Pancreas (tissue), 10 donors: Measurements from ENCODE around the gene RAD51B. TPM values are rescaled to one million over a fixed set of nuclear protein-coding genes. Genes with fewer than 3 reads are reported as not detected.

Experiments
- ATAC-seq, 4 donors: fragments of 200-7000 bp; cut with Tn5 transposase; one replicate each; pipeline versions ENCODE4 v1.8.0 to v1.9.1; 2020; ENCODE audit warnings: mild to moderate bottlenecking in 4 of 4, moderate library complexity in 4 of 4
- DNase-seq, 6 donors: peaks; one replicate each; pipeline ENCODE4 v3.0.0-alpha.2; 2020
- FAIRE-seq: peaks from 2 replicates; lab custom pipeline; 2012; peaks lifted over from hg19 to GRCh38; lab: Jason Lieb, UNC
- H3K27ac ChIP-seq, 4 donors: fragments of 200-600 bp; sonication (generic); 1 replicate in 3 of 4; 2 replicates in 1 of 4; pipeline versions ENCODE4 v1.5.0 to v1.8.0; 2020
- H3K27me3 ChIP-seq, 4 donors: fragments of 200-600 bp; one replicate each; pipeline ENCODE4 v1.8.0; 2021
- H3K36me3 ChIP-seq, 3 donors: fragments of 200-600 bp; sonication (generic) in 1 of 3; one replicate each; pipeline versions ENCODE4 v1.5.0 to v1.8.0; 2020 to 2021
- H3K4me1 ChIP-seq, 3 donors: fragments of 200-600 bp; one replicate each; pipeline ENCODE4 v1.8.0; 2021
- H3K4me3 ChIP-seq, 4 donors: fragments of 200-600 bp; sonication (generic) in 2 of 4; one replicate each; pipeline versions ENCODE4 v1.5.0 to v1.8.0; 2020 to 2021
- H3K9me3 ChIP-seq, 4 donors: fragments of 200-600 bp; one replicate each; pipeline ENCODE4 v1.8.0; 2021
- WGBS, 2 donors: extraction: QIAGEN DNeasy Blood & Tissue Kit; methylation state at CpG; one replicate each; pipeline ENCODE4 v1.1.7; 2013; 5-methylcytosine and 5-hydroxymethylcytosine counted together
- intact Hi-C, 3 donors: fragments of 100-400 bp; cut with DNase I; formaldehyde crosslinking; loops; one replicate each; pipeline versions ENCODE4 v1.11.1 to v1.14.2; 2022
- polyA plus RNA-seq, 2 donors: library from polyadenylated mRNA; stranded (reverse); fragments of 200-250 nt; gene quantifications; one replicate each; pipeline ENCODE4 v1.2.3, GENCODE V29; 2013
- total RNA-seq, 6 donors: library from RNA; stranded (reverse); fragmentation: NEBNext Ultra II Directional in 4 of 6; extraction: Animal tissue kit (Norgen Biotek cat#: 25700) in 4 of 6; gene quantifications; one replicate each; pipeline versions ENCODE4 v1.2.1 to v1.2.4, GENCODE V29; 2021 to 2023
- TF ChIP-seq, protein P1 (sequence below), 4 donors: fragments of 200-600 bp; sonication (generic) in 3 of 4; IDR thresholded peaks; one replicate each; pipeline versions ENCODE4 v1.5.0 to v1.8.0; 2021; ENCODE audit warnings: antibody characterized with exemption in 4 of 4
- donor health status: healthy with polysubstance abuse.
- donor health status: DM: no; HTN: no; CAD: no; lungs with moderate emphysema.
- donor health status: DM: no; HTN: no; CAD: no.
- donor health status: control.
- donor health status: control.
- donor health status: Bipolar disorder and iron deficiency.
- donor health status: DM: yes; HTN: yes; CAD: no.
- donor health status: DM: no; HTN: no; CAD: no.
- donor health status: DM: no; HTN: no; CAD: no.
- donor health status: DM: yes; HTN: yes; CAD: no.

Gene RAD51B
- total and polyA plus RNA-seq, 8 donors = 1.1 to 17.3 (median 5.8) TPM

DNA sequence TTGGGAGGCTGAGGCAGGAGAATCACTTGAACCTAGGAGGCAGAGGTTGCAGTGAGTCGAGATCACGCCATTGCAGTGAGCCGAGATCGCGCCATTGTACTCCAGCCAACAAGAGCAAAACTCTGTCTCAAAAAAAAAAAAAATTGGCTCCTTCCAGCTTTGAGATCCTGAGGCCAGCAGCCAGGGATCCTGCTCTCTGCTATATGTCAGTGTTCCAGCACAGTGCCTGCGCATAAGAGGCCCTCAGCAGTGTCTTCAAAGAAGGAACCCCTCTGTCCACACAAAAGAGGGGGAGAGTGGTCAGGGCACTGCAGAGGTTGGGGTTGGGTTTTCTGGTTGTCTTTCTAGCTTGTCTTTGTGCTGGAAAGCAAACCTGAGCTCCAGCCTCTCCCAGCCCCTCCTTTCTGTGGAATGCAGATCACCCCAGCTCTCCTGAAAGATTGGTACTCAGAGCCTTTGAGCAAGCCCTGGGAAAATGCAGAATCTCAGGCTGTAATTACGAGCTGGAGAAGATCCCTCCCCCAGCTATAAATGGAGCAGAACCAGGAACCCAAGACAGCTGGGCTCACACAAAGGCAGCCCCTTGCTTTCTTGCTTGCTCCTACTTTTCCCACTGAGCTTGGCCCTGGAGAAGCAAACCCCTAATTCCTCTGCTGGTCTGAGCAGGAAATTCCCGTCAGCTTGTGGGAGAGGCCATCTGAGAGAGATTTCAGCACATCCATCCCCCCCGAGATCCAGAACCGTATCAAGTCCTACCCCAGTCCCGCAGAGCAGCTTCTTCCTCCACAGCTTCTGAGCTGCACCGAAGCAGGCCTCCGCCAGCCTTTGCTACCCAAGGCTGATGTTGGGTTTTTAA lies 767.5 kb downstream of the RAD51B start:
- Histone ChIP-seq H3K27ac (no peak overlapping the region), H3K9me3 (no peaks in the 10 kb centered on the region), H3K4me1 (peaks cover 6 to 11% (median 7%) of the 10 kb centered on the region in 3 donors), H3K36me3 (no peaks in the 10 kb centered on the region), H3K4me3 (no peak overlapping the region), H3K27me3 (no peaks in the 10 kb centered on the region)
- TF ChIP-seq, protein P1, sequence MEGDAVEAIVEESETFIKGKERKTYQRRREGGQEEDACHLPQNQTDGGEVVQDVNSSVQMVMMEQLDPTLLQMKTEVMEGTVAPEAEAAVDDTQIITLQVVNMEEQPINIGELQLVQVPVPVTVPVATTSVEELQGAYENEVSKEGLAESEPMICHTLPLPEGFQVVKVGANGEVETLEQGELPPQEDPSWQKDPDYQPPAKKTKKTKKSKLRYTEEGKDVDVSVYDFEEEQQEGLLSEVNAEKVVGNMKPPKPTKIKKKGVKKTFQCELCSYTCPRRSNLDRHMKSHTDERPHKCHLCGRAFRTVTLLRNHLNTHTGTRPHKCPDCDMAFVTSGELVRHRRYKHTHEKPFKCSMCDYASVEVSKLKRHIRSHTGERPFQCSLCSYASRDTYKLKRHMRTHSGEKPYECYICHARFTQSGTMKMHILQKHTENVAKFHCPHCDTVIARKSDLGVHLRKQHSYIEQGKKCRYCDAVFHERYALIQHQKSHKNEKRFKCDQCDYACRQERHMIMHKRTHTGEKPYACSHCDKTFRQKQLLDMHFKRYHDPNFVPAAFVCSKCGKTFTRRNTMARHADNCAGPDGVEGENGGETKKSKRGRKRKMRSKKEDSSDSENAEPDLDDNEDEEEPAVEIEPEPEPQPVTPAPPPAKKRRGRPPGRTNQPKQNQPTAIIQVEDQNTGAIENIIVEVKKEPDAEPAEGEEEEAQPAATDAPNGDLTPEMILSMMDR (IDR thresholded peaks at IDR 0.05) = no peak
- intact Hi-C loops = no loop called here
- FAIRE-seq (no peak), DNase-seq (peak in 1 of 6 donors; percentile 35), ATAC-seq (peak in 1 of 4 donors; percentile 9)
- WGBS, 2 donors = 85 to 86% methylated on average over 13 of the region's 13 CpGs

DNA sequence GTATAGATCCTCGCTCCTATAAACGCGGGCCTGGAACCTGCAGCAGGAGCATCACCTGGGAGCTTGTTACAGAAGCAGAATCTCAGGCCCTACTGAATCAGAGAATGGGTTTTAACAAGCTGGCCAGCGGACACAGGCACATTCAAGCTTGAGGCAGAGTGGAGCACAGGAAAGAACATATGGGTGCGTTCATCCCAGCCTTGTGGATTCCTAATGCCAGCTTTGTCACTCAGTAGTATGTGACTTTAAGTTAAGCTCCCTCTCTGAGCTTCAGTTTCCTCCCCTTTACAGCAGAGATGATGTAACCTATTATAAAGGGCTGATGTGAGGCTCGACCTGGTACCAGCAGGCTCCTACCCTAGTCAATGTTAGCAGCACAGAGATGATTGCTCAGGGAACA lies 768.4 kb downstream of the RAD51B start:
- no peak for DNase-seq
- TF ChIP-seq, protein P1 (IDR thresholded peaks at IDR 0.05) = no peak
- Histone ChIP-seq H3K4me1 (peaks cover 6 to 11% (median 7%) of the 10 kb centered on the region in 3 donors), H3K4me3 (no peak overlapping the region), H3K27me3 (no peaks in the 10 kb centered on the region), H3K36me3 (no peaks in the 10 kb centered on the region), H3K9me3 (no peaks in the 10 kb centered on the region), H3K27ac (no peak overlapping the region)
- no peak for FAIRE-seq
- intact Hi-C loops = no loop called here
- no peak for ATAC-seq
- WGBS, 2 donors = 88 to 89% methylated on average over 6 of the region's 6 CpGs

DNA sequence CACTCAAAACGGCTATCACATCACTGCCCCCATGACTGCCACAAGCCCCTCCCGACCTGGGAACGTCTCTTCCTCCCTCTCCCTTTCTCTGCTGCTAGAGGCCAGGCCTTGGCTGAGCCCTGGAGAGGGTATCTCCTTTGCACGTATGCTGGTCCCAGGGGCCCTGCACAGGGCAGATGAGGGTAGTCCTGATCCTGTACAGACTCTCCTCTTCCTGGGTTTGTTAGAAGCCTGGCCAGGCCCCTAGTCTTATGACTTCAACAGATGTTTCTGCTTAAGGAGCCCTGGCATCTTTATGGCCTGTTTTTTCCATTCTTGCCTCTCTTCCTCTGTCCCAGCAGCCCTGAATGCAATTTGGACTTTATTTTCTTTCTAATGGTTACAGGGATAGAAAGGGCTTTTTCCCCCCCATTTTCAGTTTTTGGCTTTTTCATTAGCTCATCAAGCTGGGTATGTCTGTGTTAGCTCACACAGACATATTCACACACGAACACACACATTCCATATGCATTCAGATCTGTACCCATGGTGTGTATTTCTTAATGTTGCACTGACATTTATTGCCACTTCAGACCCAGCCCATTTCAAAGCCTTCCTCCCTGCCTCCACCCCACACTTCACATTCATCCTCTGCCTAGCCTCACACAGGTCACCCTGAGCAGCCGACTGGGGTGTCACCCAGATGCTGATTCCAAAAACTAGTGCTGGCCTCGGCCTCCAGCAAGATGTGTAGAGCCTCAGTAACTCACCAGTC lies 770.0 kb downstream of the RAD51B start:
- intact Hi-C loops = no loop called here
- TF ChIP-seq, protein P1 (IDR thresholded peaks at IDR 0.05) = no peak
- no peak overlapping the region for H3K27ac ChIP-seq
- ATAC-seq (peak in 1 of 4 donors; percentile 17), FAIRE-seq (no peak), DNase-seq (peak in 1 of 6 donors; percentile 41)
- H3K36me3 ChIP-seq = no peaks in the 10 kb centered on the region
- H3K9me3 ChIP-seq = no peaks in the 10 kb centered on the region
- peaks cover 0 to 2% (median 0%) of the 10 kb centered on the region in 3 donors for H3K4me1 ChIP-seq
- H3K27me3 ChIP-seq = no peaks in the 10 kb centered on the region
- H3K4me3 ChIP-seq = no peak overlapping the region
- WGBS, 2 donors = 78 to 81% methylated on average over 7 of the region's 7 CpGs

DNA sequence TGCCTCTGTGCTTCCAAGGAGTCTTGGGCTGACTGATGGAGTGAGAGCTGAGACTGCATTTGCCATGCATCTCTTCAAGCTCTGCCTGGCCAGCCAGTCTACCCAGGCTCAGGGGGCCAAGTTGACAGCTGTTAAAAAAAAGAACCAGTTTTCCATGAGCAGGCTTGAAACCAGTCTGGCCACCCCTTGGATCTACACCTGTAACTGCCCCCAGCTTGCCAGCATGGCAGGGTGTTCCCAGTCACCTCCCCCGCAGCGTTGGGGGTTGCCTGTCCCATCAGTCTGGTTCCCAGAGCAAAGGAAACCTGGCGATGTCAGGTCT lies 770.6 kb downstream of the RAD51B start:
- intact Hi-C loops = no loop called here
- DNase-seq = no peak
- H3K27ac ChIP-seq = no peak overlapping the region
- H3K36me3 ChIP-seq = no peaks in the 10 kb centered on the region
- no peaks in the 10 kb centered on the region for H3K27me3 ChIP-seq
- peaks cover 0 to 5% (median 0%) of the 10 kb centered on the region in 3 donors for H3K4me1 ChIP-seq
- FAIRE-seq = no peak
- no peaks in the 10 kb centered on the region for H3K9me3 ChIP-seq
- TF ChIP-seq, protein P1 (IDR thresholded peaks at IDR 0.05) = no peak
- H3K4me3 ChIP-seq = no peak overlapping the region
- WGBS, 2 donors = 82 to 87% methylated on average over 3 of the region's 3 CpGs
- ATAC-seq = no peak
